ENCODE measurements around the gene HIVEP2.
"Not testable (repeated sequence)": the region's sequence is repeated elsewhere in the genome, so short reads cannot be mapped to it uniquely, and the experiment has no call there.

The HIVEP2 gene, protein sequence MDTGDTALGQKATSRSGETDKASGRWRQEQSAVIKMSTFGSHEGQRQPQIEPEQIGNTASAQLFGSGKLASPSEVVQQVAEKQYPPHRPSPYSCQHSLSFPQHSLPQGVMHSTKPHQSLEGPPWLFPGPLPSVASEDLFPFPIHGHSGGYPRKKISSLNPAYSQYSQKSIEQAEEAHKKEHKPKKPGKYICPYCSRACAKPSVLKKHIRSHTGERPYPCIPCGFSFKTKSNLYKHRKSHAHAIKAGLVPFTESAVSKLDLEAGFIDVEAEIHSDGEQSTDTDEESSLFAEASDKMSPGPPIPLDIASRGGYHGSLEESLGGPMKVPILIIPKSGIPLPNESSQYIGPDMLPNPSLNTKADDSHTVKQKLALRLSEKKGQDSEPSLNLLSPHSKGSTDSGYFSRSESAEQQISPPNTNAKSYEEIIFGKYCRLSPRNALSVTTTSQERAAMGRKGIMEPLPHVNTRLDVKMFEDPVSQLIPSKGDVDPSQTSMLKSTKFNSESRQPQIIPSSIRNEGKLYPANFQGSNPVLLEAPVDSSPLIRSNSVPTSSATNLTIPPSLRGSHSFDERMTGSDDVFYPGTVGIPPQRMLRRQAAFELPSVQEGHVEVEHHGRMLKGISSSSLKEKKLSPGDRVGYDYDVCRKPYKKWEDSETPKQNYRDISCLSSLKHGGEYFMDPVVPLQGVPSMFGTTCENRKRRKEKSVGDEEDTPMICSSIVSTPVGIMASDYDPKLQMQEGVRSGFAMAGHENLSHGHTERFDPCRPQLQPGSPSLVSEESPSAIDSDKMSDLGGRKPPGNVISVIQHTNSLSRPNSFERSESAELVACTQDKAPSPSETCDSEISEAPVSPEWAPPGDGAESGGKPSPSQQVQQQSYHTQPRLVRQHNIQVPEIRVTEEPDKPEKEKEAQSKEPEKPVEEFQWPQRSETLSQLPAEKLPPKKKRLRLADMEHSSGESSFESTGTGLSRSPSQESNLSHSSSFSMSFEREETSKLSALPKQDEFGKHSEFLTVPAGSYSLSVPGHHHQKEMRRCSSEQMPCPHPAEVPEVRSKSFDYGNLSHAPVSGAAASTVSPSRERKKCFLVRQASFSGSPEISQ (N-terminal part only)

DNA sequence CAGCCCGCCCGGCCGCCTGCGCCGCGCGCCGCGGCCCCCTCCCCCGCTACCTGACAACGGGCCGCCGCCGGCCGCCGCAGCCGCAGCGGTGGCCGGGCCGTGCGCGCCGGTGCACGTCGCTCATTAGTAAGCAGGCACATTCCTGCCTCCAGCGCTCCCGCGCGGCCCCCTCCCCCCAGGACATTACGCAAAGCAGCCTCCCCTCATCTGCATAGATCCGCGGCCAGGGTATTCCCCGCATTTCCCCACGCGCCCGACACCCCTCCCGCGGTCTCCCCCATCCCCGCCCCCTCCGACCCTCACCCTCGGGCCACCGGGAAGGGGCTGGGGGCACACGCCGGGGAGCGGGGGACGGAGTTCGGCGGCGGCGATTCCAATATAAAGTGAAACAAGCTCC, at the start of gene HIVEP2:
Gene HIVEP2 (minus strand): TSS at position 128 of the 397 bp plus-strand sequence. CDS start 170,438 bp downstream, outside the sequence.
- ATAC-seq (replicated peaks): peak; percentile 33 to 43
- DNase-seq: peak; percentile 72
- Mint-ChIP-seq H3K4me1 (peaks cover 18 to 57% of the 10 kb centered on the region in 2 donors), H3K27me3 (no peaks in the 10 kb centered on the region), H3K9me3 (no peaks in the 10 kb centered on the region), H3K4me3 (peak within 1 kb of the TSS; percentile 92 to 94), H3K36me3 (peaks cover 6 to 8% of the 10 kb centered on the region in 2 donors), H3K27ac (peak within 1 kb of the TSS; percentile 99)

DNA sequence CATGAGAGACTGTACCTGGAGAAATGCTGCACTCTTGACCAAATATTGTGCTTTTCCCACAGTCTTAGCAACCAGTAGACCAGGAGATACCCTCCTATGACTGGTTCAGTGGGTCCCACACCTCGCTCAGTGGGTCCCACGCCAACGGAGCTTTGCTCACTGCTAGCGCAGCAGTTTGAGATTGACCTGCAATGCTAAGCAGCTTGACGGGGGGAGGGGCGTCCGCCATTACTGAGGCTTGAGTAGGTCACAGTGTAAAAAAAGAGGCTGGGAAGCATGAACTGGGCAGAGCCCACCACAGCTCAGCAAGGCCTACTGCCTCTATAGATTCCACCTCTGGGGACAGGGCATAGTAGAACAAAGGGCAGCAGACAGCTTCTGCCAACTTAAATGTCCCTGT, 49.0 kb upstream of the HIVEP2 start:
- Mint-ChIP-seq H3K36me3 (no peaks in the 10 kb centered on the region), H3K27me3 (peaks cover 5 to 6% of the 10 kb centered on the region in 2 donors), H3K4me3 (no peak overlapping the region), H3K9me3 (peaks cover 0 to 6% of the 10 kb centered on the region in 2 donors), H3K27ac (no peak overlapping the region), H3K4me1 (no peaks in the 10 kb centered on the region)
- DNase-seq: no peak
- no peak for ATAC-seq (replicated peaks)

DNA sequence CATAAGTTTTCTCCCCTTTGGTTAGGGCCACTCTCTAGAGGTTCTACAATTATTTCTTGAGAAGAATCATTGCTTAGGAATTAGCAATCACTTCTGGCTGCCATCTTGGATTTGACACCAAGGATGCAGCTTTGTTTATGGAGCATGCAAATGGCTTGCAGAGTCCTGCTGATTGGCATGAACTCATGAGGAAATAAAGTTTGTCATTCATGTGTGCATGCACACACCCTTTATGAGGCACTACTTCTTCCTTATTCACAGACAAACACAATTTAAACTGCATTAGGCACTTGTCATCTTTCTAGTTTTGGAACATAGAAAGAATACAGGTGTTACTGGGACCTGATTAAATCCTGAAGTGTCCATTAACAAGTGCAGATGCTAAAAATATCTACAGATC, 42.5 kb upstream of the HIVEP2 start:
- no peak for DNase-seq
- H3K4me3 Mint-ChIP-seq: no peak overlapping the region
- H3K36me3 Mint-ChIP-seq: peaks cover 0 to under 1% of the 10 kb centered on the region in 2 donors
- ATAC-seq (replicated peaks): no peak
- peaks cover 5 to 8% of the 10 kb centered on the region in 2 donors for H3K27me3 Mint-ChIP-seq
- peaks cover 0 to 1% of the 10 kb centered on the region in 2 donors for H3K9me3 Mint-ChIP-seq
- peaks cover 4 to 8% of the 10 kb centered on the region in 2 donors for H3K4me1 Mint-ChIP-seq
- H3K27ac Mint-ChIP-seq: no peak overlapping the region

DNA sequence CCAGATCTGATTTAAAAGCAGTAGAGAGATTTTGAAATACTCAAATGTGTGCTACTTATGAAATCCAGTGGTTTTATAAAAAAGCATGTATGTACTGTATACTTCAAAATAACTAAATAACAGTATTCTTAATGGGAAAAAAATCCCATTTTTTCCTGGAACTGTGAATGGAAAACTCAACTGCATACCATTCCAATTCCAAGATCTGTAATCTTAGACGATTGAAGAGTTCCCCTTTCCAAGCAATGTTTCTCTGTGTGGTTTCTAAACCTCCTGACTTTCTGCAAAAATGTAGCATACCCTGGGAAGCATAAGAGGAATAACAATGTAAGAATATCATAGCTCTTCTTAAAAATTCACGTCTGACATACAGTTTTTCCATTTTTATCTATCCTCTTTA, 40.3 kb upstream of the HIVEP2 start:
- no peak for ATAC-seq (replicated peaks)
- H3K4me1 Mint-ChIP-seq: peaks cover 4 to 8% of the 10 kb centered on the region in 2 donors
- H3K36me3 Mint-ChIP-seq: peaks cover 2 to 9% of the 10 kb centered on the region in 2 donors
- peaks cover 14 to 16% of the 10 kb centered on the region in 2 donors for H3K9me3 Mint-ChIP-seq
- H3K27ac Mint-ChIP-seq: no peak overlapping the region
- DNase-seq: no peak
- peaks cover 0 to 8% of the 10 kb centered on the region in 2 donors for H3K27me3 Mint-ChIP-seq
- H3K4me3 Mint-ChIP-seq: no peak overlapping the region

DNA sequence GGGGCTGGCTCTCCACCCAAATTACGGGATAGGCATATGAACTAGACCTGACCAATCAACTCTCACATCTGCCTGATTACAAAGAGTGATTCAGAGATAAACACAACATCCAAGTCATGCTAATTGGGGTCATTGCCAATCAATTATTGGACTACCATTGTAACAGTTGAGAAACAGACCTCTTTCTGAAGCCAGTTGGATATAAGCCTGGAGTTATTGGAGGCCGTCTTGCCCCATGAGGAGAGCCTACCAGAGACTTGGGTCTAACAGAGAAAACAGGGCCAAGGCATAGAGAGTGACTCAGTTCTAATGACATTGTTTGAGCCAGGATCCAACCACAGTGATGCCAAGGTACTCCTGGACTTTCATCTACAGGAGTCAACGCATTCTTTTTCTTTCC, 39.4 kb upstream of the HIVEP2 start:
- DNase-seq (no peak), ATAC-seq (replicated peaks) (no peak)
- no peak overlapping the region for H3K4me3 Mint-ChIP-seq
- H3K4me1 Mint-ChIP-seq: peaks cover 4 to 8% of the 10 kb centered on the region in 2 donors
- H3K9me3 Mint-ChIP-seq: peaks cover 17 to 19% of the 10 kb centered on the region in 2 donors
- peaks cover 2 to 9% of the 10 kb centered on the region in 2 donors for H3K36me3 Mint-ChIP-seq
- H3K27me3 Mint-ChIP-seq: peaks cover 0 to 6% of the 10 kb centered on the region in 2 donors
- H3K27ac Mint-ChIP-seq: no peak overlapping the region

DNA sequence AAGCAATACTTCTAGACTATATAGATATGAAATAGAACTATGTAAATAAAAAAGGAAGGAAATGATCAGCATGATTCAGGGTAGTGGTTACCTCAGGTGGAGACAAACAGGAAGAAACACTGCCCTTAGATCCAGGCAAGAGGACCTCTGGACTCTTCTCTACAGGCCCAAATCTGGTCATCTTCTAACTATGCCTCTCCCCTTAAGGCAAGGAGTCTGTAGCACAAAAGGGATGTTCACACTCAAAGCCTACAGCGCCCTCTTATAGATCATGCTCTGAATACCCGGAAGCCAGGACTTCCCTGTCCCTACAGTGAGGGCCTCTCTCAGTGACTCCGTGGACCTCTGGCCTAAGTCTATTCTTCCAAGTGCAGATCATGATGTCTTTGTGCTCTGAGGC, 30.4 kb upstream of the HIVEP2 start:
- peak overlapping the region; percentile 25 for H3K27ac Mint-ChIP-seq
- ATAC-seq (replicated peaks) (no peak), DNase-seq (no peak)
- no peaks in the 10 kb centered on the region for H3K27me3 Mint-ChIP-seq
- peaks cover 5% of the 10 kb centered on the region in 2 donors for H3K4me1 Mint-ChIP-seq
- peaks cover 4 to 9% of the 10 kb centered on the region in 2 donors for H3K9me3 Mint-ChIP-seq
- H3K4me3 Mint-ChIP-seq: no peak overlapping the region
- peaks cover 0 to 3% of the 10 kb centered on the region in 2 donors for H3K36me3 Mint-ChIP-seq

DNA sequence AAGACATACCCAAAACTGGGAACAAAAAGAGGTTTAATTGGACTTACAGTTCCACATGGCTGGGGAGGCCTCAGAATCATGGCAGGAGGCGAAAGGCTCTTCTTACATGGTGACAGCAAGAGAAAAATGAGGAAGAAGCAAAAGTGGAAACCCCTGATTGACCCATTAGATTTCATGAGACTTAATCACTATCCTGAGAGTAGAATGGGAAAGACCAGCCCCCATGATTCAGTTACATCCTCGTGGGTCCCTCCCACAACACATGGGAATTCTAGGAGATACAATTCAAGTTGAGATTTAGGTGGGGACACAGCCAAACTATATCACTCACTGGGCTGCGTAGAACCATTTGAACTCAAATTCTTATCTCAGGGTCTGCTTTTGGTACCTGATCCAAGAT, 26.0 kb upstream of the HIVEP2 start:
- not testable (repeated sequence) for H3K4me3 Mint-ChIP-seq; H3K4me1 Mint-ChIP-seq; H3K36me3 Mint-ChIP-seq; H3K27me3 Mint-ChIP-seq; H3K9me3 Mint-ChIP-seq; DNase-seq; H3K27ac Mint-ChIP-seq; ATAC-seq (replicated peaks)

DNA sequence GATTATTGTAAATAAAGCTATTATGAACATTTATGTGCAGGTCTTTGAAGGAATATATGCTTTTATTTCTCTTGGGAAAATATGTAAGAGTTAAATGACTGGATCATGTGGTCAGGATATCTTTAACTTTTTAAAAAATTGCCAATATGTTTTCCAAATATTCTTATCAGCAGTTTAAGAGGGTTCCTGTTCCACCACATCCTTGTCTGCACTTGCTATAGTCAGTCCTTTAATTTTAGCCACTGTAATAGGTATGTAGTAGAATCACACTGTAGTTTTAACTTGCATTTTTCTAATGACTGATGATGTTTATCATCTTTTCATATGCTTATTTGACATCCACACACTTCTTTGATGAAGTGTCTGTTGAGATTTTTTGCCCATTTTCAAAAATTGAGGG, 23.6 kb upstream of the HIVEP2 start:
- no peak for ATAC-seq (replicated peaks)
- Mint-ChIP-seq H3K4me1 (no peaks in the 10 kb centered on the region), H3K27ac (no peak overlapping the region), H3K36me3 (no peaks in the 10 kb centered on the region), H3K27me3 (no peaks in the 10 kb centered on the region), H3K9me3 (peaks cover 0 to 3% of the 10 kb centered on the region in 2 donors), H3K4me3 (no peak overlapping the region)
- no peak for DNase-seq

DNA sequence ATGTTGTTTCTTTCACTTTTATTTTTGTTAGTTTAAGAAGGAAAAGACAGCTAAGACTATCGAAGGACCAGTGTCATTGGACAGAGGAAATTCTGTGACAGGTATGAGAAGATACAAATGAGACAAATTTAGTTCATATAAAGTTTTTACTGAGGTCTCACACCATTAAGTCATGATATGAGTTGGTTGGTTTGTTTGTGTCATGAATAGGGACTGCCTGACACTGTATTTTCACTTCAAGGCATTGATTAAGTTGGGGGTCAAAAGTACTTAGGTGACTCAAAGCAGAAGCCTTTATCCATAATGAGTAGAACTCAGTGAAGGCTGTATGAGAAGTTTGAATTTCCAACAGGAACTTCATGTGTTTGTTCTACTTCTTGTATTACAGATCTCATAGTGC, 21.3 kb upstream of the HIVEP2 start:
- DNase-seq (no peak), ATAC-seq (replicated peaks) (no peak)
- Mint-ChIP-seq H3K36me3 (no peaks in the 10 kb centered on the region), H3K27me3 (no peaks in the 10 kb centered on the region), H3K4me3 (no peak overlapping the region), H3K4me1 (no peaks in the 10 kb centered on the region), H3K27ac (no peak overlapping the region), H3K9me3 (peaks cover 0 to 3% of the 10 kb centered on the region in 2 donors)

DNA sequence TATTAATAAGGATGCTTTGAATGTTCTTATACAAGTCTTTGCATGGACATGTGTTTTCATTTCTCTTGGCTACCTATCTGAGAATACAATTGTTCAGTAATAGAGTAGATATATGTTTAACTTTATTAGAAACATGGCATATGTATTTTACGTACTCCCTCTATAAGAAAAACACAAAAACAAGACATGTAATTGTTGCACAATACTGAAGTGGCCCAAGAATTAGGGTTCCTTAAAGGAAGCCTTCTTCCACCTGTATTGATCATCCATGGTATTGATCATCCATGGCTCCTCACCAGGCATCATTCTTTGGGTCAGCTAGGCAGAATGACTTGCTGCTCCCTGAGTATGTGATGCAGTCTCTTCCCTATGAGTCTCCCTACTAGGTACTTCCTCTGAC, 20.2 kb upstream of the HIVEP2 start:
- Mint-ChIP-seq H3K9me3 (peaks cover 4 to 9% of the 10 kb centered on the region in 2 donors), H3K4me3 (no peak overlapping the region), H3K27me3 (no peaks in the 10 kb centered on the region), H3K36me3 (peaks cover 6 to 8% of the 10 kb centered on the region in 2 donors), H3K4me1 (no peaks in the 10 kb centered on the region), H3K27ac (no peak overlapping the region)
- ATAC-seq (replicated peaks) (no peak), DNase-seq (no peak)

DNA sequence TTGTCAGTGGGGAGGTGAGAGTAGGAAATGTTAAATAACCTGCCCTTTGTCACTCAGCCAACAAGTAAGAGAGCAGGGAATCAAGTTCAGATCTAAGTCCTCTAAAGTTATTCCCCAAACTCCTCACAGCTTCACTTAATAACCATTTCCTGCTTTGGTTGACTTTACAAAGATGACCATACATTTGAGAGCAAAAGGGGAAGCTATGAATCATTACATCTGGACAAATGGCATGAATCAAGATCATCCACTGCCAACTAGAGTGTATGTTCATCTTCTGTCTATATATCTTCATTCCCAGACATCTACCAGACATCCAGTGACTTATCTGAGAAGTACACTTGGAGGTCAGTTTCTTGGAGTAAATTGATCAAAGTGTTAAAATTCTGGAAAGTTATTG, 15.1 kb upstream of the HIVEP2 start:
- Mint-ChIP-seq H3K36me3 (peaks cover 6 to 8% of the 10 kb centered on the region in 2 donors), H3K27ac (no peak overlapping the region), H3K9me3 (peaks cover 5 to 9% of the 10 kb centered on the region in 2 donors), H3K27me3 (no peaks in the 10 kb centered on the region), H3K4me1 (peaks cover 0 to 3% of the 10 kb centered on the region in 2 donors), H3K4me3 (no peak overlapping the region)
- no peak for DNase-seq
- no peak for ATAC-seq (replicated peaks)

DNA sequence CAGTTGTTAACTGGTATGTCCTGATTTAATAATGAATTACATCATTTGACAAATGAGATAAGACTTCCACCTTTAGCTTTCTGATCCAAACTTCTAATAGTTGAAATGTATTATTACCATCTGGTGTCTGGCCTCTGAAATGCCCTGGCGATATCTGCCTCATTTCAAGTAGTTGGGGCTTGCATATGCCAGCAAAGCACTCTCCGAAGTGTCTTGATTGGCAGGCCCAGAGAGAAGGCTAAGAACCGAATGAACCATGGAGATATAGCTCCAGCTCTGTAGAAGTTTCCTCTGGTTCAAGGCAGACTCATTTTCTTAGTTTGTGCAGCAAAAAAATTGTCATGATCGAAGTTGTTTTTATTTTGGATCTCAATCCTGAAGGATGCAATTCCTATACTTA, 13.4 kb upstream of the HIVEP2 start:
- Mint-ChIP-seq H3K36me3 (peaks cover 6 to 8% of the 10 kb centered on the region in 2 donors), H3K27me3 (no peaks in the 10 kb centered on the region), H3K4me1 (peaks cover 6 to 18% of the 10 kb centered on the region in 2 donors), H3K4me3 (no peak overlapping the region), H3K27ac (no peak overlapping the region), H3K9me3 (peaks cover 5 to 6% of the 10 kb centered on the region in 2 donors)
- ATAC-seq (replicated peaks) (no peak), DNase-seq (no peak)

DNA sequence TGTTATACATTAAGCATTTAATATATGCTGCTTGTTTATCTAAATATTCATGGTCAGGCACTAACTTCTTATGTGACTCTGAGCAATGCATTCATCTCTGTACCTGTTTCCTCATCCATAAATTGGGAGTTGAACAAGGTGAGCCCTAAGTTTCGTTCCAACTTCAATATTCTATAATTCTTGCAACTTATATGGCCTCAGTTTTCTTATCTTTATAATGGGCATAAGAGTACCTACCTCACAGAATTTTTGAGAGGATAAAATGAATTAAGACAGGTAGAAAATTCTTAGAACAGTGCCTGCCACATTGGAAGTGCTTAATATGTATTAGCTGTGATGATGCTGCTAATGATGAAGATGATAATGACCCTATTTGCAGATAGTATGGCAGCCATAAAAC, 11.8 kb upstream of the HIVEP2 start:
- peaks cover 6 to 8% of the 10 kb centered on the region in 2 donors for H3K36me3 Mint-ChIP-seq
- H3K27me3 Mint-ChIP-seq: no peaks in the 10 kb centered on the region
- H3K9me3 Mint-ChIP-seq: peaks cover 5 to 6% of the 10 kb centered on the region in 2 donors
- H3K4me1 Mint-ChIP-seq: peaks cover 19 to 34% of the 10 kb centered on the region in 2 donors
- H3K4me3 Mint-ChIP-seq: no peak overlapping the region
- ATAC-seq (replicated peaks): no peak
- no peak for DNase-seq
- no peak overlapping the region for H3K27ac Mint-ChIP-seq

DNA sequence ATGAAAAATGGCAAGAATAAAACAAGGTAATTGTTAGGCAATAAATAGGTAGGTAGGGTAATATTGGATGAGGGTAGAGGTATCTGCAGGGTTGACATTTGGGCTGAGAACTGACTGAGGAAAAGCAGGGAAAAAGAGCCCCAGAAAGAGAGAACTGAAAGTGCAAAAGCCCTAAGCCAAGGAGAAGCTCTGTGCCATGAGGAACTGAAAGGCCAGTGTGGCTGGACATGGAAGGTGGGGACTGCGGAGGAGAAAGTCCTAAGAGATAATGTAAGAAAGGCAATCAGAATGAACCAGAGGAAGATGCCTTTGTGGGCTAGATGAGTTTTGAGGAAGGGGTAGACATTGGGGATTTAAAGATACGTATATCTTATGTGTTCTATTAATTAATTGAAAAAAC, 9.9 kb upstream of the HIVEP2 start:
- H3K27ac Mint-ChIP-seq: no peak overlapping the region
- H3K9me3 Mint-ChIP-seq: no peaks in the 10 kb centered on the region
- H3K27me3 Mint-ChIP-seq: no peaks in the 10 kb centered on the region
- H3K4me3 Mint-ChIP-seq: peak overlapping the region in 1 of 2 donors; percentile 3
- H3K36me3 Mint-ChIP-seq: no peaks in the 10 kb centered on the region
- peak; percentile 52 to 57 for ATAC-seq (replicated peaks)
- peak; percentile 28 for DNase-seq
- peaks cover 21 to 39% of the 10 kb centered on the region in 2 donors for H3K4me1 Mint-ChIP-seq

All from stimulated activated naive B cell treated with anti-CD40 and anti-IgM and Interleukin-4, amounts not matched to agents 10 μg/mL and 1 μg/mL and 100 μg/mL, for 72 hours (primary cell).